ENCODE results near the gene NFIB.

The NFIB gene

DNA sequence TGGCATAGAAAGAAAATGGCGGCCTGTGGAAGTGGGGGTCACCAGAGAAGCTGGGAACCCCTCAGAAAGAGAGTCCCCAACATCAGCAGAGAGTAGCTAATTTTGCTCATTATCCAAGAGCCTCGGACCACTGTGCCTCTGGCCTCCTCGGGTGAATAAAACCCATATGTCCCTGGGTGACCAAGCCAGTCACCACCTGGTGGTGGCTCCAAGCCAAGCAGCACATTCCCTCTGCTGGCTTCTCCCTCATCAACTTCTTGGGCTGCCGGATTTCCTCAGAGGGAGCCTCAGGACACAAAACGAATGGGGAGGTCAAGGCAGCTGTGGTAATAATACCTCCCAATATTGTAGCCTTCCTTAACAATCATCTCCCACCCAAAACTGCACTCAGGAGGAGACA is 242.5 kb downstream of the NFIB start:
- in situ Hi-C loops (cut with MboI; ENCODE audit: low sequenced_read_pairs, unreplicated experiment) = no loop called here
- DNase-seq (ENCODE audit: low spot score) = no peak
- TF ChIP-seq, protein P1, sequence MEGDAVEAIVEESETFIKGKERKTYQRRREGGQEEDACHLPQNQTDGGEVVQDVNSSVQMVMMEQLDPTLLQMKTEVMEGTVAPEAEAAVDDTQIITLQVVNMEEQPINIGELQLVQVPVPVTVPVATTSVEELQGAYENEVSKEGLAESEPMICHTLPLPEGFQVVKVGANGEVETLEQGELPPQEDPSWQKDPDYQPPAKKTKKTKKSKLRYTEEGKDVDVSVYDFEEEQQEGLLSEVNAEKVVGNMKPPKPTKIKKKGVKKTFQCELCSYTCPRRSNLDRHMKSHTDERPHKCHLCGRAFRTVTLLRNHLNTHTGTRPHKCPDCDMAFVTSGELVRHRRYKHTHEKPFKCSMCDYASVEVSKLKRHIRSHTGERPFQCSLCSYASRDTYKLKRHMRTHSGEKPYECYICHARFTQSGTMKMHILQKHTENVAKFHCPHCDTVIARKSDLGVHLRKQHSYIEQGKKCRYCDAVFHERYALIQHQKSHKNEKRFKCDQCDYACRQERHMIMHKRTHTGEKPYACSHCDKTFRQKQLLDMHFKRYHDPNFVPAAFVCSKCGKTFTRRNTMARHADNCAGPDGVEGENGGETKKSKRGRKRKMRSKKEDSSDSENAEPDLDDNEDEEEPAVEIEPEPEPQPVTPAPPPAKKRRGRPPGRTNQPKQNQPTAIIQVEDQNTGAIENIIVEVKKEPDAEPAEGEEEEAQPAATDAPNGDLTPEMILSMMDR (IDR thresholded peaks at IDR 0.05; ENCODE audit: borderline replicate concordance, control extremely low read depth, extremely low read depth, insufficient read depth, missing control alignments) = no peak

DNA sequence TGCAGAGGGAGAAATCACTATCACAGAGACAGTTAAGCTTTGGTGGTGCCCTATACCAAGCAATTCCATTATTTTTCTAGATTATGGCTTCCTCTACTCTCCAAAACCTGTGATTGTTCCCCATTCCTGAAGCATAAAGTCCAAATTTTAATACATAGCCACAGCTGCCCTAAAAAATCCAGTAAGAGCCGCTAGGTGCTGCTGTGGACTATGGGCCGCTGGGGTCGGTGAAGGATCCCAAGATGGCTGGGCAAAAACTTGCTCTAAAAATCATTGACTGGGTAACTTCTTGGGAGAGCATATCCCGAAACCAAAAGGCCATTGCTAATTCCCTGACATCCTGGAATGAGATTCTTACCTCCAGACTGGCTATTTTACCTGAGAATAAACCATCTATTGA is 245.3 kb downstream of the NFIB start:
- no peak for DNase-seq (ENCODE audit: low spot score)
- in situ Hi-C loops (cut with MboI; ENCODE audit: low sequenced_read_pairs, unreplicated experiment) = no loop called here
- TF ChIP-seq, protein P1 (IDR thresholded peaks at IDR 0.05; ENCODE audit: borderline replicate concordance, control extremely low read depth, extremely low read depth, insufficient read depth, missing control alignments) = no peak

DNA sequence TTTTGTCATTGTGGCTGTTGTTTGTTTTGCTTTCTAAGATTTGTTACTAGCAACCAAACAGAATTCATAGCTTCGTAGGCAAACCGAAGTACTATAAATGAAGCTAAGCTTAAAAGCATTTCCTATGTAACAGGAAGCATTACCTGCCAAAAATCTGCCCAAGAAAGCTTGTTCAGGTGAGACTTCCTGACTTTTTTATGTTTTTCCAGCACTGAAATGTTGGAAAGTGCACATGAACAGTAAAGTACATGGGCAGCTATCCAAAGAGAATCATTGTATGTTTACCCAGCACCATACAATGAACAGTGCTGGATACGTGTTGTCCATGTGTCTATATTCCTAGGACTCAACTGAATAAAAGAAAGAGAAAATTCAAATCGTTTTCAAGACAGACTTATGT is 247.1 kb downstream of the NFIB start:
- in situ Hi-C loops (cut with MboI; ENCODE audit: low sequenced_read_pairs, unreplicated experiment) = no loop called here
- no peak for DNase-seq (ENCODE audit: low spot score)

DNA sequence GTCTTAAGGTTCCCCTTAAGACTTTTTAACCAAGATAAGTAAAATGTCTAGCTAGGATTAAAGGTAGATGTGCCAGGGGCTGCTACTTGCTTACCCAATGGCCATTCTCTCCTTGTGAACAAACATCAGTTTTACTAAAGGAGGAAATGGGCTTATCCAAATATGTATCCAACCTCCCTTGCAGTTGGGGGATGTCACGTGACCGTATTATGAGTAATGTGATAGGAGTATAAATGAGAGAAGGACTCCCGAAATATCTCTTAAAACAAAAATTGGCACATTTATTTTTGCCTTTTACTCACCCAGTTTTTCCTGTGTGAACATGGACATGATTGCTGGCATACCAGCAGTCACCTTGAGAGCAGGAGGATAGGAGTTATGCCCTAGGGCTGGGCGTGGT is 247.9 kb downstream of the NFIB start:
- in situ Hi-C loops (cut with MboI; ENCODE audit: low sequenced_read_pairs, unreplicated experiment) = no loop called here
- TF ChIP-seq, protein P1 (IDR thresholded peaks at IDR 0.05; ENCODE audit: borderline replicate concordance, control extremely low read depth, extremely low read depth, insufficient read depth, missing control alignments) = no peak
- DNase-seq (ENCODE audit: low spot score) = no peak

More for the DNA sequence above, 247.1 kb downstream of the NFIB start:
- TF ChIP-seq, protein P1 (IDR thresholded peaks at IDR 0.05; ENCODE audit: borderline replicate concordance, control extremely low read depth, extremely low read depth, insufficient read depth, missing control alignments) = no peak

DNA sequence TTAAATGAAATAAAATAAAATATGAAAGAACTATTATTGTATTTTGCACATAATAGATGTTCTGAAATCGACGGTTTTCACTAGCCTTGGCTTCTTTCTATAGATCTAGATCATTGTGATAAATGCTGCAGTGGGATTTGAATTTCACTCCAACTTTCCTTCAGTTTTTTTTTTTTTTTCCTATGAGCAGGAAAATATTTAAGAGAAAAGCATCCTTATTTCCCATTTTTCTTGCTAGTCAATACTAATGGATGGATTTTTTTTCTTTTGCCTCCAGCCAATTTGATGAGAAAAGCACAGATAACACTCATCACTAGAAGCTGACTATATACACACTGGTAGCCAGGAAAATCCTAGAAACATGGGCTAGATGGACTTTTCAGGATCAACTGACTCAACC is 249.0 kb downstream of the NFIB start:
- no peak for DNase-seq (ENCODE audit: low spot score)
- TF ChIP-seq, protein P1 (IDR thresholded peaks at IDR 0.05; ENCODE audit: borderline replicate concordance, control extremely low read depth, extremely low read depth, insufficient read depth, missing control alignments) = no peak
- in situ Hi-C loops (cut with MboI; ENCODE audit: low sequenced_read_pairs, unreplicated experiment) = no loop called here

DNA sequence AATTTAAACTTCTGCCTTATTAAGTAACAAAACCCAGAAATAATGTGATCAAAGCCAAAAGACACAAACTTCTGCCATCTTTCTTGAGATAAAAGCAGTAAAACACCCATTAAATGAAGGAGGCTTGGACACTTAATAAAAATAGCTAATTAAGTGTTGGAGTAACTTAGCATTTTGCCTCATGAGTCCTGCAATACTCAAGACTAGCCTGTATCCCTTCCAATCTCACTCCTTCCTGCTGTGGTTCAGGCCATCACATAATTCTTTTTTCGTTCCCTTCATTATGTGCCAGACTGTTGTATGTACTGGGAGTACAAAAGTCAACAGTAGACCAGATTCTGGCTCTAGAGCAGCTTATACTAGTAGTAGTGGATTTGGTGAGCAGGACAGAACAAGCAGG is 250.2 kb downstream of the NFIB start:
- in situ Hi-C loops (cut with MboI; ENCODE audit: low sequenced_read_pairs, unreplicated experiment) = no loop called here
- no peak for DNase-seq (ENCODE audit: low spot score)
- TF ChIP-seq, protein P1 (IDR thresholded peaks at IDR 0.05; ENCODE audit: borderline replicate concordance, control extremely low read depth, extremely low read depth, insufficient read depth, missing control alignments) = no peak
